ENCODE data around the gene THBS4.

DNA sequence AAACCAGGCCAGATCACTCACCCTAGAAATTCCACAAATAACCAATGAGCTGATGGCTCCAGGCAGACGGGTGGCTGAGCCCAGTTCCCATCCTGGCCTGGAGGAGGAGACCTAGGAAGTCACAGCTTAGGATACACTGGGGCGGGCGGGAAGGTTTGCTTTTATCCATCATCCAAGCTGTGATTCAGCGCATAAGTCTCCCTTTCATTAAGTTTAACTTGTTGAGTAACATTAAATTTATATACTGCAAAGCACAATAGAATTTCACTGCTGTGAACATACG is 55.7 kb downstream of the THBS4 start:
- TF ChIP-seq, protein P1, sequence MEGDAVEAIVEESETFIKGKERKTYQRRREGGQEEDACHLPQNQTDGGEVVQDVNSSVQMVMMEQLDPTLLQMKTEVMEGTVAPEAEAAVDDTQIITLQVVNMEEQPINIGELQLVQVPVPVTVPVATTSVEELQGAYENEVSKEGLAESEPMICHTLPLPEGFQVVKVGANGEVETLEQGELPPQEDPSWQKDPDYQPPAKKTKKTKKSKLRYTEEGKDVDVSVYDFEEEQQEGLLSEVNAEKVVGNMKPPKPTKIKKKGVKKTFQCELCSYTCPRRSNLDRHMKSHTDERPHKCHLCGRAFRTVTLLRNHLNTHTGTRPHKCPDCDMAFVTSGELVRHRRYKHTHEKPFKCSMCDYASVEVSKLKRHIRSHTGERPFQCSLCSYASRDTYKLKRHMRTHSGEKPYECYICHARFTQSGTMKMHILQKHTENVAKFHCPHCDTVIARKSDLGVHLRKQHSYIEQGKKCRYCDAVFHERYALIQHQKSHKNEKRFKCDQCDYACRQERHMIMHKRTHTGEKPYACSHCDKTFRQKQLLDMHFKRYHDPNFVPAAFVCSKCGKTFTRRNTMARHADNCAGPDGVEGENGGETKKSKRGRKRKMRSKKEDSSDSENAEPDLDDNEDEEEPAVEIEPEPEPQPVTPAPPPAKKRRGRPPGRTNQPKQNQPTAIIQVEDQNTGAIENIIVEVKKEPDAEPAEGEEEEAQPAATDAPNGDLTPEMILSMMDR (IDR thresholded peaks at IDR 0.05; ENCODE audit: low read length): no peak
- TF ChIP-seq EZH2 (optimal IDR thresholded peaks at IDR 0.05; ENCODE audit: low read depth, low read length): no peak
- TF ChIP-seq EZH2phosphoT487 (IDR thresholded peaks at IDR 0.05; ENCODE audit: low read length): no peak
